K562 (cell line): ENCODE measurements around the gene ZSCAN22. TPM values are rescaled to one million over a fixed set of nuclear protein-coding genes. Genes with fewer than 3 reads are reported as not detected.

Source experiments
- ARHGAP35 ChIP-seq: fragments of 450-650 bp; IDR thresholded peaks from 2 replicates; pipeline ENCODE4 v1.6.1; 2018; ENCODE audit not compliant: partially characterized antibody
- BMI1 ChIP-seq: fragments of 150-350 bp; IDR thresholded peaks from 2 replicates; pipeline ENCODE4 v1.6.1; 2014; ENCODE audit warnings: low read length
- CEBPB ChIP-seq: fragments of 450-650 bp; IDR thresholded peaks from 2 replicates; pipeline ENCODE4 v1.6.1; 2016; ENCODE audit warnings: missing genetic modification characterization, missing compliant biosample characterization
- CHCHD3 ChIP-seq: fragments of 250-450 bp; sonication (Bioruptor Pico); IDR thresholded peaks from 2 replicates; pipeline ENCODE4 v2.1.2; 2022; ENCODE audit warnings: mild to moderate bottlenecking
- COPS2 ChIP-seq: fragments of 450-650 bp; conservative IDR thresholded peaks from 2 replicates; pipeline ENCODE4 v1.6.1; 2016; ENCODE audit warnings: mild to moderate bottlenecking, moderate library complexity
- ETV6 ChIP-seq, 3 experiments: fragments of 150-350 bp in 1 of 3; sonication (generic) in 1 of 3; formaldehyde crosslinking in 1 of 3; IDR thresholded peaks; 2 replicates each; pipeline versions ENCODE4 v1.6.1 to v1.8.0; 2014 to 2022; ENCODE audit warnings: borderline replicate concordance in 2 of 3, low read depth in 2 of 3, antibody characterized with exemption in 1 of 3, low read length in 1 of 3, mild to moderate bottlenecking in 1 of 3, missing genetic modification reagents in 1 of 3
- FOSL1 ChIP-seq: fragments of 200-800 bp; sonication (Bioruptor generic); conservative IDR thresholded peaks from 2 replicates; pipeline ENCODE4 v1.6.1; 2016; ENCODE audit warnings: missing genetic modification characterization, missing compliant biosample characterization
- HDAC8 ChIP-seq: fragments of 450-650 bp; IDR thresholded peaks from 2 replicates; pipeline ENCODE4 v1.6.1; 2016; ENCODE audit warnings: mild to moderate bottlenecking, missing genetic modification characterization, moderate library complexity, missing compliant biosample characterization
- HIVEP1 ChIP-seq: fragments of 250-450 bp; sonication (Bioruptor Pico); IDR thresholded peaks from 2 replicates; pipeline ENCODE4 v1.4.0; 2020; ENCODE audit warnings: mild to moderate bottlenecking
- HMG20B ChIP-seq: fragments of 250-450 bp; sonication (Bioruptor Pico); IDR thresholded peaks from 2 replicates; pipeline ENCODE4 v1.5.0; 2021; ENCODE audit warnings: mild to moderate bottlenecking
- ILF3 ChIP-seq: fragments of 450-650 bp; IDR thresholded peaks from 2 replicates; pipeline ENCODE4 v1.6.1; 2018; ENCODE audit warnings: antibody characterized with exemption, mild to moderate bottlenecking, moderate library complexity, borderline replicate concordance
- NCOA2 ChIP-seq, 2 experiments: fragments of 450-650 bp; IDR thresholded peaks; 2 replicates each; pipeline ENCODE4 v1.6.1; 2018; ENCODE audit warnings: mild to moderate bottlenecking in 2 of 2, moderate library complexity in 1 of 2; ENCODE audit not compliant: partially characterized antibody in 2 of 2
- NR2C2 ChIP-seq, 2 experiments: fragments of 200-800 bp in 1 of 2; sonication (Bioruptor generic) in 1 of 2; sonication (generic) in 1 of 2; formaldehyde crosslinking in 1 of 2; IDR thresholded peaks; 2 replicates each; pipeline versions ENCODE4 v1.6.1 to v1.8.0; 2016 to 2022; ENCODE audit warnings: mild to moderate bottlenecking in 1 of 2, missing compliant biosample characterization in 1 of 2, missing genetic modification characterization in 1 of 2, missing genetic modification reagents in 1 of 2
- RFX5 ChIP-seq: IDR thresholded peaks from 2 replicates; pipeline ENCODE4 v1.6.1; 2011; ENCODE audit warnings: low read depth, mild to moderate bottlenecking, improper control_type of control experiment, low read length
- SRSF3 ChIP-seq: fragments of 200-400 bp; formaldehyde crosslinking; IDR thresholded peaks from 2 replicates; pipeline ENCODE4 v1.6.1; 2016; ENCODE audit warnings: mild to moderate bottlenecking, low read length, moderate library complexity; ENCODE audit not compliant: insufficient read depth
- TARDBP ChIP-seq: fragments of 450-650 bp; IDR thresholded peaks from 2 replicates; pipeline ENCODE4 v1.6.1; 2016
- TOE1 ChIP-seq, 2 experiments: fragments of 450-650 bp in 1 of 2; sonication (generic) in 1 of 2; formaldehyde crosslinking in 1 of 2; IDR thresholded peaks; 2 replicates each; pipeline versions ENCODE4 v1.7.1 to v1.8.0; 2016 to 2022; ENCODE audit warnings: borderline replicate concordance in 2 of 2, mild to moderate bottlenecking in 2 of 2, antibody characterized with exemption in 1 of 2, inconsistent platforms in 1 of 2, low read depth in 1 of 2, missing genetic modification reagents in 1 of 2, moderate library complexity in 1 of 2
- ZNF121 ChIP-seq: sonication (generic); formaldehyde crosslinking; conservative IDR thresholded peaks from 2 replicates; pipeline ENCODE4 v1.8.0; 2022; ENCODE audit warnings: missing genetic modification reagents
- ZNF197 ChIP-seq: fragments of 200-800 bp; sonication (Bioruptor generic); IDR thresholded peaks from 2 replicates; pipeline ENCODE4 v1.6.1; 2016; ENCODE audit warnings: low read depth, missing genetic modification characterization, missing compliant biosample characterization
- ZNF445 ChIP-seq: fragments of 250-450 bp; sonication (Bioruptor Pico); IDR thresholded peaks from 2 replicates; pipeline ENCODE4 v1.4.0; 2020; ENCODE audit warnings: low read depth, mild to moderate bottlenecking, moderate library complexity
- polyA plus RNA-seq, 8 experiments: library from polyadenylated mRNA; depleted of rRNA in 4 of 8; stranded (reverse) in 5 of 8; unstranded in 3 of 8; fragments of >200 nt; fragmentation: Nextera tagmentation in 2 of 8; fragmentation: Illumina TruSeq in 1 of 8; extraction: Ambion mirVana in 2 of 8; extraction: Trizol in 1 of 8; gene quantifications; 2 replicates each; pipeline versions ENCODE4 v1.2.1 to v1.2.3, GENCODE V29; 2011 to 2014; ENCODE audit warnings: inconsistent platforms in 1 of 8, missing spikeins in 1 of 8
- total RNA-seq, 7 experiments: library from RNA; depleted of rRNA in 6 of 7; stranded (reverse); fragments of >200 nt in 6 of 7; fragmentation: Illumina TruSeq in 2 of 7; extraction: Trizol in 2 of 7; gene quantifications; 2 replicates each; pipeline versions ENCODE4 v1.2.1 to v1.2.3, GENCODE V29; 2011 to 2021; ENCODE audit warnings: low replicate concordance in 1 of 7
- TF ChIP-seq, protein P1 (sequence below): IDR thresholded peaks from 3 replicates; pipeline ENCODE4 v1.6.1; 2011; ENCODE audit warnings: borderline replicate concordance, mild to moderate bottlenecking; ENCODE audit not compliant: insufficient read length, insufficient read depth
- TF ChIP-seq, protein P2 (sequence below): sonication (generic); formaldehyde crosslinking; IDR thresholded peaks from 2 replicates; pipeline ENCODE4 v1.8.0; 2022; ENCODE audit warnings: missing genetic modification reagents, mild to moderate bottlenecking, moderate library complexity, borderline replicate concordance
- TF ChIP-seq, protein P3 (sequence below), 3 experiments: fragments of 200-800 bp in 1 of 3; sonication (Bioruptor generic) in 1 of 3; sonication (generic) in 1 of 3; formaldehyde crosslinking in 1 of 3; IDR thresholded peaks; 2 replicates each; pipeline versions ENCODE4 v1.6.1 to v1.8.0; 2016 to 2022; ENCODE audit warnings: mild to moderate bottlenecking in 2 of 3, missing compliant biosample characterization in 2 of 3, missing genetic modification characterization in 2 of 3, missing genetic modification reagents in 1 of 3

ZSCAN22 gene
- total and polyA plus RNA-seq, 9 of the 15 experiments (the other 6 are each of a cell fraction or from before 2014, with no cell fraction given), result 0.98 to 5.3 (median 3.0) TPM

DNA sequence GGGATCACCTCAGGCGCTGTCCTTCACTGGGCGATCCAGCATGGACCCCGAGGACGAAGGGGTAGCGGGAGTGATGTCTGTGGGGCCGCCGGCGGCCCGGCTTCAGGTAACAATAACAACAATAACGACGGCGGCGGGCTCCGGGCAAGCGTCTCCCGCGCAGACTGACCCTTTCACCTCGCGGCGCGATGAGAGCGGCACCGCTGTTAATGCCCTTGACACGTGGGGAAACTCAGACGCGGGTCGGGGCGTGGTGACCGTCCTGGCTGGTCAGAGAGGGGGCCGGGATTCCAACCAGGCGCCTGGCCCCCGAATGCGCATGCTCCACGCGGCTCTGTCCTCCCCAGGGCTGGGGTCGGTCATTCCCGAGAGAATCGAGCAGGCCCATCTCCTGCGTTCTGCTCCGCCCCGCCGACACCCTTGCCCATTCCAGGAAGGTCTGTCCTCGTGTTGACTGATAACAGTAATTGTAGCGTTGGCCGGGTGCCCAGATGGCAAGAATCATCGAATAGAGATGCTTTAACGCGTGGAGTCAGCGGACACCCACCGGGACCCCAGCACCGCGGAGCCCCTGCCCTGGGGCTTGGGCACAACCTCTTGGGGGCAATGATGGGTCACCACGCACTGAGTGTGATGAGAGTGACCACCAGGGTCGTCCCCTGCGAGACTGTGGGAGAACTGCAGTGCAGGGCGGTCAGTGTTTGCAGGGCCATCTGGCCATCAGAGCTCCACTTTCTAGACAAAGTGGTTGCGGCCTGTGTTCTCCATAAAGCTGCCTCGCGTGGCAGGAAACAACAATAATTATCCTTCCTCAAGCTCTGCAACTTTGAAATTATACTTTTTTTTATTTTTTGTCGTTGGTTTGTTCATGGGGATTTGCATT is 47.5 kb upstream of the ZSCAN22 start (continued):
- no peak for TF ChIP-seq HIVEP1 (CRISPR knock-in tag)
- TF ChIP-seq CHCHD3 (CRISPR knock-in tag), result peak; percentile 74; the same call in 1 of the 2 replicates
- no peak for TF ChIP-seq ARHGAP35
- no peak for TF ChIP-seq ILF3
- TF ChIP-seq, protein P1, sequence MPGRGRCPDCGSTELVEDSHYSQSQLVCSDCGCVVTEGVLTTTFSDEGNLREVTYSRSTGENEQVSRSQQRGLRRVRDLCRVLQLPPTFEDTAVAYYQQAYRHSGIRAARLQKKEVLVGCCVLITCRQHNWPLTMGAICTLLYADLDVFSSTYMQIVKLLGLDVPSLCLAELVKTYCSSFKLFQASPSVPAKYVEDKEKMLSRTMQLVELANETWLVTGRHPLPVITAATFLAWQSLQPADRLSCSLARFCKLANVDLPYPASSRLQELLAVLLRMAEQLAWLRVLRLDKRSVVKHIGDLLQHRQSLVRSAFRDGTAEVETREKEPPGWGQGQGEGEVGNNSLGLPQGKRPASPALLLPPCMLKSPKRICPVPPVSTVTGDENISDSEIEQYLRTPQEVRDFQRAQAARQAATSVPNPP, result no peak
- TF ChIP-seq, protein P2, sequence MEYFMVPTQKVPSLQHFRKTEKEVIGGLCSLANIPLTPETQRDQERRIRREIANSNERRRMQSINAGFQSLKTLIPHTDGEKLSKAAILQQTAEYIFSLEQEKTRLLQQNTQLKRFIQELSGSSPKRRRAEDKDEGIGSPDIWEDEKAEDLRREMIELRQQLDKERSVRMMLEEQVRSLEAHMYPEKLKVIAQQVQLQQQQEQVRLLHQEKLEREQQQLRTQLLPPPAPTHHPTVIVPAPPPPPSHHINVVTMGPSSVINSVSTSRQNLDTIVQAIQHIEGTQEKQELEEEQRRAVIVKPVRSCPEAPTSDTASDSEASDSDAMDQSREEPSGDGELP (CRISPR knock-in tag), result peak; percentile 44
- TF ChIP-seq, protein P3, sequence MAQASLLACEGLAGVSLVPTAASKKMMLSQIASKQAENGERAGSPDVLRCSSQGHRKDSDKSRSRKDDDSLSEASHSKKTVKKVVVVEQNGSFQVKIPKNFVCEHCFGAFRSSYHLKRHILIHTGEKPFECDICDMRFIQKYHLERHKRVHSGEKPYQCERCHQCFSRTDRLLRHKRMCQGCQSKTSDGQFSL (CRISPR knock-in tag; IDR thresholded peaks at IDR 0.05), result no peak
- TF ChIP-seq, protein P3 (tag; IDR thresholded peaks at IDR 0.05), result no peak
- no peak for TF ChIP-seq ZNF121 (CRISPR knock-in tag)
- no peak for TF ChIP-seq BMI1
- TF ChIP-seq TOE1 (IDR thresholded peaks at IDR 0.05; ENCODE audit: borderline replicate concordance), result 0 out of 2 replicates have a peak, but pooled peaks have one; percentile 17
- TF ChIP-seq TOE1 (CRISPR knock-in tag; IDR thresholded peaks at IDR 0.05; ENCODE audit: borderline replicate concordance, low read depth), result 0 out of 2 replicates have a peak, but pooled peaks have one; percentile 11
- no peak for TF ChIP-seq NCOA2 (IDR thresholded peaks at IDR 0.05; ENCODE audit: partially characterized antibody in 2 of 2)
- TF ChIP-seq SRSF3, result no peak
- no peak for TF ChIP-seq HDAC8
- no peak for TF ChIP-seq CEBPB (tag)
- no peak; the same call in 1 of the 2 replicates for TF ChIP-seq FOSL1 (tag)
- no peak for TF ChIP-seq ZNF197 (CRISPR knock-in tag)
- no peak for TF ChIP-seq COPS2
- TF ChIP-seq HMG20B (CRISPR knock-in tag), result no peak
- no peak for TF ChIP-seq ETV6 (IDR thresholded peaks at IDR 0.05; ENCODE audit: borderline replicate concordance in 1 of 2, low read depth in 2 of 2, low read length in 1 of 2)
- no peak for TF ChIP-seq ETV6 (CRISPR knock-in tag; IDR thresholded peaks at IDR 0.05; ENCODE audit: borderline replicate concordance)
- TF ChIP-seq ZNF445 (CRISPR knock-in tag), result no peak
- TF ChIP-seq RFX5, result no peak
- TF ChIP-seq TARDBP, result no peak
- TF ChIP-seq NR2C2 (CRISPR knock-in tag; IDR thresholded peaks at IDR 0.05), result peak; percentile 75; the same call in 1 of the 2 replicates
- TF ChIP-seq NR2C2 (tag; IDR thresholded peaks at IDR 0.05), result peak; percentile 85
